ENCODE results near the gene RTN4IP1.

The RTN4IP1 gene

GRCh38 chr6:106525107-106525881 lies 104.0 kb downstream of the RTN4IP1 start:
- H3K4me3 ChIP-seq (replicated peaks; ENCODE audit: low read depth, low read length) = peak overlapping the region; percentile 68
- H3K36me3 ChIP-seq (ENCODE audit: control insufficient read depth, insufficient read depth, low read length) = peaks cover 5% of the 10 kb centered on the region
- H3K27me3 ChIP-seq (replicated peaks; ENCODE audit: control insufficient read depth, insufficient read depth, low read length) = no peaks in the 10 kb centered on the region
- TF ChIP-seq, protein P1, sequence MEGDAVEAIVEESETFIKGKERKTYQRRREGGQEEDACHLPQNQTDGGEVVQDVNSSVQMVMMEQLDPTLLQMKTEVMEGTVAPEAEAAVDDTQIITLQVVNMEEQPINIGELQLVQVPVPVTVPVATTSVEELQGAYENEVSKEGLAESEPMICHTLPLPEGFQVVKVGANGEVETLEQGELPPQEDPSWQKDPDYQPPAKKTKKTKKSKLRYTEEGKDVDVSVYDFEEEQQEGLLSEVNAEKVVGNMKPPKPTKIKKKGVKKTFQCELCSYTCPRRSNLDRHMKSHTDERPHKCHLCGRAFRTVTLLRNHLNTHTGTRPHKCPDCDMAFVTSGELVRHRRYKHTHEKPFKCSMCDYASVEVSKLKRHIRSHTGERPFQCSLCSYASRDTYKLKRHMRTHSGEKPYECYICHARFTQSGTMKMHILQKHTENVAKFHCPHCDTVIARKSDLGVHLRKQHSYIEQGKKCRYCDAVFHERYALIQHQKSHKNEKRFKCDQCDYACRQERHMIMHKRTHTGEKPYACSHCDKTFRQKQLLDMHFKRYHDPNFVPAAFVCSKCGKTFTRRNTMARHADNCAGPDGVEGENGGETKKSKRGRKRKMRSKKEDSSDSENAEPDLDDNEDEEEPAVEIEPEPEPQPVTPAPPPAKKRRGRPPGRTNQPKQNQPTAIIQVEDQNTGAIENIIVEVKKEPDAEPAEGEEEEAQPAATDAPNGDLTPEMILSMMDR (IDR thresholded peaks at IDR 0.05; ENCODE audit: insufficient read depth, low read length, poor library complexity, severe bottlenecking) = no peak
- peak; percentile 57 for DNase-seq (ENCODE audit: extremely low read depth, insufficient read length)

DNA sequence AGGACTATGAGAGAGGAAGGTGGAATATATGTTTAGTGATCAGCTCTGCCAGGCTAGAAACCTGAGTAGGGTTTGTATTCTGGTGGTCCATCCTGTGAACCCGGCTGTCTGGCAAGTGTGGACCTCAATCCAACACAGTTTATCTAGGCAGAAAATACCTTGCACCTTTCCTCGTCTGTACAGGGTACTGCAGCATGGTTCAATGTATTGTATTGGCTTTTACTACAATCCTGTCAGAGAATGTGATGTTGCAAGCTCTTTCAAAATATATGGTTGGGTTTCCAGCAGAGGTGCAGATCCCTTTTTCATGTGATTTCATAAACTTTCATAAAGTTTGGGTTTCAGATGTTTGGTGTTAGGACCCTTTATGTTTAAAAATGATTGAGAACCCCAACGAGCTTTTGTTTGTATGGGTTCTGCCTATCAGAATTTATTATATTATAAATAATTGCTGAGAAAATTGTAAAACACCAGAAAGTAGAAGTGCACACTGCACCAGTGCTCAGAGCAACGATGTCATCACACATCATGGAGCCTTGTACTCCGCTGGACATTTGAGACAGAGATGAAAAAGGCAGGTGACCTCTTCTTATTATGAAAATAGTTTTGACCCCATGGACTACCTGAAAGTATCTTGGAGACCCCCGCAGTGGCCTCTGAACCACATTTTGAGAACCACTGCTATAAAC lies 106.6 kb downstream of the RTN4IP1 start:
- H3K4me3 ChIP-seq (replicated peaks; ENCODE audit: low read depth, low read length) = peak overlapping the region; percentile 68
- TF ChIP-seq, protein P1 (IDR thresholded peaks at IDR 0.05; ENCODE audit: insufficient read depth, low read length, poor library complexity, severe bottlenecking) = no peak
- no peaks in the 10 kb centered on the region for H3K27me3 ChIP-seq (replicated peaks; ENCODE audit: control insufficient read depth, insufficient read depth, low read length)
- H3K36me3 ChIP-seq (ENCODE audit: control insufficient read depth, insufficient read depth, low read length) = peaks cover 2% of the 10 kb centered on the region; the same call in 1 of the 2 replicates
- DNase-seq (ENCODE audit: extremely low read depth, insufficient read length) = no peak

Data from GM06990 (cell line).